DMS153 treated with DMSO at 0.1 percent for 48 hours (cell line): Measurements from ENCODE around the gene OR7C2.
"Not testable (repeated sequence)": the region's sequence is repeated elsewhere in the genome, so short reads cannot be mapped to it uniquely, and the experiment has no call there.

ENCODE experiments used
- DNase-seq: peaks from one replicate; lab custom pipeline; 2025; ENCODE audit not compliant: unreplicated experiment; lab: John Stamatoyannopoulos, UW

The OR7C2 gene

GRCh38 chr19:14941189-14941588 lies at the start of gene OR7C2:
TSS of gene OR7C2 (plus strand) at chr19:14941489. CDS start at chr19:14941489, 0 bp downstream.
- DNase-seq, result no peak

- DNase-seq, result no peak
These were observed 39.5 kb upstream of the OR7C2 start for GRCh38 chr19:14901675-14902260.

GRCh38 chr19:14906711-14907110 lies 34.6 kb upstream of the OR7C2 start:
- DNase-seq, result no peak

DNA sequence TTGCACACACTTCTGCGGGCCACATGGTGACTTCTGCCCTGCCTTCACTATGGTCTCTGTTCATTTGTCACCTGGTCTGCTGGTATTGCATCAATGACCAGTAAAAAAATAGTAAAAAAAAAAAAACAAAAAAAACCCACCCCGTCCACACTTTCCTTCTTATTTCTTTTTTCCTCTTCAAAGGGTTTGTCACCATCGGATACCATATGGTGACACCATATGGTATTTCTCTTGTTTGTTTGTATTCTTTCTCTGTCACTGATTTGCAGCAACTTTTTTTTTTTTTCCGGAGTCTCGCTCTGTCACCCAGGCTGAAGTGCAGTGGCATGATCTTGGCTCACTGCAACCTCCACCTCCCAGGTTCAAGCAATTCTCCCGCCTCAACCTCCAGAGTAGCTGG lies 26.2 kb upstream of the OR7C2 start:
- no peak for DNase-seq

DNA sequence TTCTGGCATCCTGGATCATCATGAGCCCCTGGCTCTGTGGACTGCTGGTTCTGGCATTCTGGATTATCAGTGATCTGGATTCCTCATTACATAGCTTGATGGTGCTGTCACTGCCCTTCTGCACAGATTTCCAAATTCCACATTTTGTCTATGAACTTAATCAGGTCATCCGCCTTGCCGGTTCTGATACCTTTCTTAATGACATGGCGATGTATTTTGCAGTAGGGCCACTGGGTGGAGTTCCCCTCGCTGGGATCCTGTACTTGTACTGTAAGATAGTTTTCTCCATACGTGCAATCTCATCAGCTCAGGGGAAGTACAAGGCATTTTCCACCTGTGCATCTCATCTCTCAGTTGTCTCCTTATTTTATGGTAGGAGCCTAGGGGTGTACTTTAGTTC lies 24.4 kb upstream of the OR7C2 start:
- DNase-seq, result no peak

DNA sequence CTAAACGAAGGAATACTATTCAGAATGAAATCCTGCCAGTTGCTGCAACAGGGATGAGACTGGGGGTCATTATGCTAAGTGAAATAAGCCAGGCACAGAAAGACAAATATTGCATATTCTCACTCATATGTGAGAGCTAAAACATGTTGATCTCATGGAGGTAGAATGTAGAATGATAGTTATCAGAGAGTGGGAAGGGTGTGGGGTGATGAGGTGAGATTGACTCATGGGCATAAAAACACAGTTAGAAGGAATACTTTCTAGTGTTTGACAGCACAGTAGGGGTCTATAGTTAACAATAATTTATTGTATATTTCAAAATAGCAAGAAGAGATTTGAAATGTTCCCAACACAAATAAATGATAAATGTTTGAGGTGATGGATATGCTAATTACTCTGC lies 7.8 kb upstream of the OR7C2 start:
- no peak for DNase-seq

GRCh38 chr19:14940266-14940665 lies 1.0 kb upstream of the OR7C2 start:
- DNase-seq, result no peak

GRCh38 chr19:14943601-14944000 lies 2.3 kb downstream of the OR7C2 start:
- DNase-seq, result no peak

DNA sequence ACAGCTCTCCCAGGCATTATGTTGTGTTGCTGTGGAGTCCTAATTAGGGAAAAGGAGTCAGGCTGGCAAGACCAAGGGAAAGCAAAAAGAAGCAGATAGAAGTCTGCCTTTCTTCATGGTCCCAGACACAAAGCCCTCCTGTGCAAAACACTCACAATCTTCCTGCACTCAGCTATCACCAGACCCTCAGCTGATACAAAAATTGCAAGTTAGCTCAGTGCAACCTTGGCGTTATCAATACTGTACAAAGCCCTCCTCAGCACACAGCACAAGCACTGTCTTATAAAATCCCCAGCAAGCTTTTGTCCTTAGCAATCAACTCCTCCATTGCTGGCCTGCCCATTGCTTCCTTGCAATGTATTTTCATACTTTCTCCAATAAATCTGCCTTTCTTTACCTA lies 3.2 kb downstream of the OR7C2 start:
- DNase-seq, result no peak

DNA sequence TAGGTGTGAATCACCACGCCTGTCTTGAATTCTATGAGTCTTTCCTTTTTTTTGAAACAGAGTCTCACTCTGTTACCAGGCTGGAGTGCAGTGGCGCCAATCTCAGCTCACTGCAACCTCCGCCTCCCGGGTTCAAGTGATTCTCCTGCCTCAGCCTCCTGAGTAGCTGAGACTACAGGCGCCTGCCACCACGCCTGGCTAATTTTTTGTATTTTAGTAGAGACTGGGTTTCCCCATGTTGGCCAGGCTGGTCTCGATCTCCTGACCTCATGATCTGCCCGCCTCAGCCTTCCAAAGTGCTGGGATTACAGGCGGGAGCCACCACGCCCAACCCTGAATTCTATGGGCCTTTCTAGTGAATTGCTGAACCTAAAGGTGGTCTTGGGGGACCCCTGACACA lies 8.1 kb downstream of the OR7C2 start:
- DNase-seq, result not testable (repeated sequence)

DNA sequence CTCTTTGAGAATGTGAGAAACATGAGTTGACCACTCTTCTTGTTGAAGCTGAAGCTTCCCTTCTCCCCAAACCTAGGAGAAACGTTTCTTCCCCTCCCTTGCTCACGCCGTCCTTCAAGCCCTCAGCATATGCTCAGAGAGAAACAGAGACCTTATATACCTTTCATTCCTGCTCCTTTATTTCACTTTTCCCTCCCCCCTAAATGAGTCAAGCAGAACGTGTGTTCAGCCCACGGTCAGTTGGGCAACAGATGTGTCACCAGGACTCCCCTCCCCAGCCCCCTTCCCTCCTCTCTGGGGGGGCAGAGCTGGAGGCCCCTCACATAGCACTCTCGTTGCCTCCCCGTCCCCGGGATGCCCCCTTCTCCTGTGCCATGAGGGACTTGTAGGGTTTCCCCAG lies 8.6 kb downstream of the OR7C2 start:
- DNase-seq, result no peak

GRCh38 chr19:14950421-14950820 lies 9.1 kb downstream of the OR7C2 start:
- DNase-seq, result no peak

DNA sequence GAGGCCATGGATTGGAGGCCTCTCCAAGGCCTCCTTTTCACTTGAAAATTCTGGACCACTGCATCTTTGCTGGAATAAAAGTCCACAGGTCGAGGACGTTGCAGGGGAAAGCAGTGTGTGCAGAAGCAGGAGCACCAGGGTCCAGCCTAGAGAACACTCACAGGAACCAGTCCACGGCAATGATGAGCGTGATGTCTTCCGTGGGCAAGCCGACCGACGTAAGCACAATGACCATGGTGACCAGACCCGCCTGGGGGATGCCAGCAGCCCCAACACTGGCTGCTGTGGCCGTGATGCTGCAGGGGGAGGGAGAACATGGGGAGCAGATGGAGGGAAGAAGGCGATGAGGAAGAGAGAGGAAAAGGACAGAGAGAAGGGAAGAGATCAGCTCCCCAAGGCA lies 11.5 kb downstream of the OR7C2 start:
- no peak for DNase-seq

GRCh38 chr19:14954071-14954655 lies 12.9 kb downstream of the OR7C2 start:
- no peak for DNase-seq

DNA sequence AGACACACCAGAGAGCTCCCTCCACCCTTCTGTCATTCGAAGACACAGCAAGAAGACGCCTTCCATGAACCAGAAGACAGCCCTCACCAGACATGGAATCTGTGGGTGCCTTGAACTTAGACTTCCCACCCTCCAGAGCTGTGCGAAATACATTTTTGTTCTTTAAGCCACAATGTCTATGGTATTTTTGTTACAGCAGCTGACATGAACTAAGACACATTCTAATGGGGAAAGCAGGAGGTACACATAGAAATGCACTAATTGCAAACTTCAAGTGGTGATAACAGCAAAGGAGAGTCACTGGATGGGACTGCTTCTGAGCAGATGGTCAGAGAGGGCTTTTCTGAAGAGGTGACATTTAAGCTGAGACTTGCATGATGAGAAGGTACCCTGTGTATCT lies 16.2 kb downstream of the OR7C2 start:
- DNase-seq, result no peak

GRCh38 chr19:14959263-14959662 lies 18.0 kb downstream of the OR7C2 start:
- no peak for DNase-seq

- no peak for DNase-seq
These were observed 20.8 kb downstream of the OR7C2 start for GRCh38 chr19:14961956-14962685.

- DNase-seq, result no peak
These were observed 27.0 kb downstream of the OR7C2 start for GRCh38 chr19:14968247-14968646.

- no peak for DNase-seq
These were observed 30.2 kb downstream of the OR7C2 start for GRCh38 chr19:14971474-14971873.

- DNase-seq, result no peak
These were observed 31.4 kb downstream of the OR7C2 start for GRCh38 chr19:14972676-14973075.

DNA sequence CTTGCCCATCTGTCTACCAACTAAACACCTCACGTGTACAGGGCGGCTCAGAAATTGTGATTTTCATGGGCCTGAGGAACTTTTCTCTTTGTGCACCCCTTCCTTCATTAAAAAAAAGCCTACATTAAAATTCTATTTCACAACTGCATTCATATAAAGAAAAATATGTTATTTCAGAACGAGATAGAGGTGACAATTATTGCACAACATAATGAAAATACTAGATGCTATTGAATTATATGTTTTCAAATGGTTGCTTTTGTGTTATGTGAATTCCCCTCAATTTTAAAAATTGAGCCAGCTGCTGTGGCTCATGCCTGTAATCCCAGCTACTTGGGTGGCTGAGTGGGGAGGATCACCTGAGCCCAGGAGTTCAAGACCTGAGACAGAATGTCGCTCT lies 33.2 kb downstream of the OR7C2 start:
- DNase-seq, result no peak

GRCh38 chr19:14977128-14977527 lies 35.8 kb downstream of the OR7C2 start:
- DNase-seq, result no peak
